Central memory CD8-positive, alpha-beta T cell (primary cell): ENCODE measurements around the gene KCNMA1.

Experiments
- ATAC-seq: fragments of 150-1000 bp; cut with Tn5 transposase; replicated peaks from 2 replicates; pipeline ENCODE4 v1.10.0; 2022; ENCODE audit warnings: mild to moderate bottlenecking, moderate FRiP score, moderate number of reproducible peaks; ENCODE audit not compliant: poor library complexity, severe bottlenecking; ENCODE audit errors: extremely low read depth
- DNase-seq, 2 donors: peaks; one replicate each; pipeline ENCODE4 v3.0.0; 2021; ENCODE audit warnings: low spot score in 2 of 2
- H3K27ac Mint-ChIP-seq: one replicate; pipeline ENCODE4 v1.8.0; 2022; ENCODE audit warnings: low read depth, mild to moderate bottlenecking, moderate library complexity, mixed read lengths
- H3K27me3 Mint-ChIP-seq: one replicate; pipeline ENCODE4 v1.8.0; 2022; ENCODE audit warnings: mixed read lengths
- H3K36me3 Mint-ChIP-seq: one replicate; pipeline ENCODE4 v1.8.0; 2022; ENCODE audit warnings: mild to moderate bottlenecking, moderate library complexity, mixed read lengths; ENCODE audit not compliant: insufficient read depth
- H3K4me1 Mint-ChIP-seq: one replicate; pipeline ENCODE4 v1.8.0; 2022; ENCODE audit warnings: mixed read lengths
- H3K4me3 Mint-ChIP-seq: one replicate; pipeline ENCODE4 v1.8.0; 2022; ENCODE audit warnings: mild to moderate bottlenecking, moderate library complexity, mixed read lengths
- H3K9me3 Mint-ChIP-seq: one replicate; pipeline ENCODE4 v1.8.0; 2022; ENCODE audit warnings: mixed read lengths

Gene KCNMA1

GRCh38 chr10:77074104-77074624, 563.4 kb downstream of the KCNMA1 start:
- DNase-seq (no peak), ATAC-seq (no peak)
- Mint-ChIP-seq H3K4me1 (no peaks in the 10 kb centered on the region), H3K36me3 (no peaks in the 10 kb centered on the region), H3K4me3 (no peak overlapping the region), H3K27me3 (peaks cover 27% of the 10 kb centered on the region), H3K9me3 (no peaks in the 10 kb centered on the region), H3K27ac (no peak overlapping the region)

DNA sequence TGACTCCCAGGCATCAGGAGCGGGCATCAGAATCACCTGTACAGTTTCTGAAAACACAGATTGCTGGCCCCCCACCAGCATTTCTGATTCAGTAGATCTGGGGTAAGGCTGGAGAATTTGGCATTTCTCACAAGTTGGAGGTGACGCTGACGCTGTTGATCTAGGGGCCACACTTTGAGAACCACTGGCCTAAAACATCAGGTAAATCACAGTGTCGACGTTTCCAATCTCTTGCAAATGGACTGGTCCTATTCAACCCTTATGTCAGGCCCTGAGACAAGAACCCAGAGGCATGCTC, 564.0 kb downstream of the KCNMA1 start:
- DNase-seq, result no peak
- no peak overlapping the region for H3K4me3 Mint-ChIP-seq
- ATAC-seq, result no peak
- H3K27me3 Mint-ChIP-seq, result peaks cover 21% of the 10 kb centered on the region
- H3K36me3 Mint-ChIP-seq, result no peaks in the 10 kb centered on the region
- H3K9me3 Mint-ChIP-seq, result no peaks in the 10 kb centered on the region
- no peaks in the 10 kb centered on the region for H3K4me1 Mint-ChIP-seq
- no peak overlapping the region for H3K27ac Mint-ChIP-seq

GRCh38 chr10:77072836-77073662, 564.6 kb downstream of the KCNMA1 start:
- Mint-ChIP-seq H3K9me3 (no peaks in the 10 kb centered on the region), H3K4me3 (no peak overlapping the region), H3K4me1 (no peaks in the 10 kb centered on the region), H3K27me3 (peaks cover 17% of the 10 kb centered on the region), H3K36me3 (no peaks in the 10 kb centered on the region), H3K27ac (no peak overlapping the region)
- no peak for ATAC-seq
- no peak for DNase-seq

- Mint-ChIP-seq H3K27me3 (peaks cover 11% of the 10 kb centered on the region), H3K4me3 (no peak overlapping the region), H3K27ac (no peak overlapping the region), H3K9me3 (no peaks in the 10 kb centered on the region), H3K4me1 (no peaks in the 10 kb centered on the region), H3K36me3 (no peaks in the 10 kb centered on the region)
- ATAC-seq (no peak), DNase-seq (no peak)
Observed at GRCh38 chr10:77072361-77072835, 565.2 kb downstream of the KCNMA1 start.

DNA sequence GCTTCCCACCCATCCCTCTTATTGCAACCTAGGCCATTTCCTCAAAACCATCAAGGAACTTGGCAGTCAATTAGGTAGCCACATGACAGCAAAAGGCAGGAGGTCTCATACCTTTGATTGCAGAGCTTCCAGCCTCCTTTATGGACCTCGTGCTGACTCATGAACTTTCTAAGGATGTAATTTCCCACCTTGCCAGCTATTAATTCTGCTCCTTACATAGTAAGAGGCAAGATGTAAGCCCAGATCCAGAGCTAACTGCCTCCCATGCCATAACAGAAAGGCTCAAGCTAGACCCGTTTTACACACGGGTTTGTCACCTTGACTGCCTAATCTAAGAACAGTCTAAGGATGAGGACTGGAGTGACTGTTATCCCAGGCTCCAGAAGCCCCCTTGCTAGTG, 565.7 kb downstream of the KCNMA1 start:
- H3K9me3 Mint-ChIP-seq, result no peaks in the 10 kb centered on the region
- peaks cover 6% of the 10 kb centered on the region for H3K27me3 Mint-ChIP-seq
- ATAC-seq (no peak), DNase-seq (no peak)
- H3K27ac Mint-ChIP-seq, result no peak overlapping the region
- no peaks in the 10 kb centered on the region for H3K4me1 Mint-ChIP-seq
- no peaks in the 10 kb centered on the region for H3K36me3 Mint-ChIP-seq
- H3K4me3 Mint-ChIP-seq, result no peak overlapping the region

- H3K27ac Mint-ChIP-seq, result no peak overlapping the region
- no peak for DNase-seq
- H3K27me3 Mint-ChIP-seq, result no peaks in the 10 kb centered on the region
- H3K36me3 Mint-ChIP-seq, result no peaks in the 10 kb centered on the region
- no peaks in the 10 kb centered on the region for H3K4me1 Mint-ChIP-seq
- H3K9me3 Mint-ChIP-seq, result no peaks in the 10 kb centered on the region
- H3K4me3 Mint-ChIP-seq, result no peak overlapping the region
- no peak for ATAC-seq
Observed at GRCh38 chr10:77071001-77071511, 566.6 kb downstream of the KCNMA1 start.

DNA sequence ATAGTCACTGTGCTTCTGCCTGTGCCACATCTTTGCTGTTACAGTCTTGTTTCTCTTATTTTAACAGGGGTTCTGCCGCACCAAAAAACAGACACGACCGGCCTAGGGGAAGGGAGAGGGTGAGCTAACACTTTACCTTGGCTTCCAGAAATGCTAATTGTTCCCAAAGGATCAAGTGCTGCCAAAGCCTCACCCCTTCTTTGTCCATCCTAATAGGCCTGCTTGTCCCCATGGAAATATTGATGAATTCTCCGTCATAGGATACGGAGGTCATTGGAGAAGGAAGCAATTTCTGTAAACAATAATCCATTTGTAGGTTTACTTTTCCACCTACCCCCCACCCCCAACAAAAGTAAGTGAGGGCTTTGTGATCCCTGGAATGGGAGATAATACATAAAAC, 567.3 kb downstream of the KCNMA1 start:
- Mint-ChIP-seq H3K4me3 (no peak overlapping the region), H3K27ac (no peak overlapping the region), H3K4me1 (no peaks in the 10 kb centered on the region), H3K27me3 (no peaks in the 10 kb centered on the region), H3K36me3 (no peaks in the 10 kb centered on the region), H3K9me3 (no peaks in the 10 kb centered on the region)
- ATAC-seq (no peak), DNase-seq (no peak)

DNA sequence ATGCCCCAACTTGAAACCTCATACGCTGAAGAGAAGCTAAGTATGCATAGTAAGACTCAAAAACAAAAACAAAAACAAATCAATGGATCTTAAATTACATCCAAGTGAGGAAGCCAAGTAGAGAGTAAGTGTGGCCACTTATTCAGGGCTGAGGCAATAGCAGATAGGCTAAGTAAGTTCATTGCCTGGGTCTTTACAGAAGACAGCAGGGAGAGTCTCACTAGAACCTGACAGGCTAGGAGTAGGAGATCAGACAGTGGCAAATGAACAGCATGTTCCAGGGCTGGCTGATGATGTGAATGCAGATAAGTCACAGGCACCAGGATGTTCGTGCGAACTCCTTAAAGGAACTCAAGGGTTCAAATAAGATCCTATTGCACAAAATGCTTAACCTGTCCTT, 568.6 kb downstream of the KCNMA1 start:
- ATAC-seq (no peak), DNase-seq (no peak)
- Mint-ChIP-seq H3K36me3 (no peaks in the 10 kb centered on the region), H3K27ac (no peak overlapping the region), H3K4me1 (no peaks in the 10 kb centered on the region), H3K27me3 (no peaks in the 10 kb centered on the region), H3K9me3 (no peaks in the 10 kb centered on the region), H3K4me3 (no peak overlapping the region)

- Mint-ChIP-seq H3K27ac (no peak overlapping the region), H3K36me3 (no peaks in the 10 kb centered on the region), H3K4me1 (no peaks in the 10 kb centered on the region), H3K9me3 (no peaks in the 10 kb centered on the region), H3K27me3 (no peaks in the 10 kb centered on the region), H3K4me3 (no peak overlapping the region)
- ATAC-seq (no peak), DNase-seq (no peak)
Observed at GRCh38 chr10:77068272-77068671, 569.3 kb downstream of the KCNMA1 start.

DNA sequence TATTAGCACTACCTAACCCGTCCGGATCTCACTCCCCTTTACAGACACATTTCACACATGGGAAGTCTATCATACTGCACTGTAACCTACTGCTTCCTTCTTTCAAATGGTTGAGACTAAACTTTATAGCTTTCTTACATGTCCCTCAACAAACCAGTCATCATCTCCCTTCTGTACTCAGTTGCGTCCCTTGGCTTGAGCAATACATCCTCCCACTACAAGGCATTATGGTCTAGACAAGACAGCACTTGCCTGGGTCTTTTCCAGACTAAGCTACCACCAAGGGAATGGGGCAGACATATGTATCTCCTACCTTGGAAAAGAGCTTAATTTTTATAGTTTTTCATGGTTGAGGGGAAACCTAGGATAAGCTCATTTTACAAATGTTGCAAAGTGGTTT, 575.2 kb downstream of the KCNMA1 start:
- Mint-ChIP-seq H3K4me3 (no peak overlapping the region), H3K27me3 (no peaks in the 10 kb centered on the region), H3K4me1 (no peaks in the 10 kb centered on the region), H3K36me3 (no peaks in the 10 kb centered on the region), H3K27ac (no peak overlapping the region), H3K9me3 (no peaks in the 10 kb centered on the region)
- DNase-seq (no peak), ATAC-seq (no peak)

DNA sequence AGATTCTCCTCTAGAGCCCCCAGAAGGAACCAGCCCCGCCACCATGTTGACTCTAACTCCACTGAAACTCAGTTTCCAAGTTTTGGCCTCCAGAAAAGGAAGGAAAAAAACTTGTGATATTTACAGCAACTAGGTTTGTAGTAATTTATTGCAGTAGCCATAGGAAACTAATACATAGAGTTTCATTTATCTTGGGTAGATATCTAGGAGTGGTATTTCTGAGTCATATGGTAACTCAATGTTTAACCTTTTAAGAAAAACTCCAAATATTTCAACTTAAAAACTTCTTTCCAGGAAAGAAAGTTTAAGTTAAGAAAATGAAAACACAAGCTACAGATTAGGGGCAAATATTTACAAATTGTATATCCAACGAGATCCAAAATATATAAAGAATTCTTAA, 576.7 kb downstream of the KCNMA1 start:
- H3K36me3 Mint-ChIP-seq, result no peaks in the 10 kb centered on the region
- H3K9me3 Mint-ChIP-seq, result no peaks in the 10 kb centered on the region
- no peaks in the 10 kb centered on the region for H3K27me3 Mint-ChIP-seq
- ATAC-seq (no peak), DNase-seq (no peak)
- no peak overlapping the region for H3K27ac Mint-ChIP-seq
- H3K4me3 Mint-ChIP-seq, result no peak overlapping the region
- H3K4me1 Mint-ChIP-seq, result no peaks in the 10 kb centered on the region

GRCh38 chr10:77056650-77057049, 581.0 kb downstream of the KCNMA1 start:
- ATAC-seq (no peak), DNase-seq (no peak)
- H3K9me3 Mint-ChIP-seq, result no peaks in the 10 kb centered on the region
- H3K4me3 Mint-ChIP-seq, result no peak overlapping the region
- H3K4me1 Mint-ChIP-seq, result no peaks in the 10 kb centered on the region
- no peaks in the 10 kb centered on the region for H3K36me3 Mint-ChIP-seq
- no peak overlapping the region for H3K27ac Mint-ChIP-seq
- peaks cover 17% of the 10 kb centered on the region for H3K27me3 Mint-ChIP-seq

DNA sequence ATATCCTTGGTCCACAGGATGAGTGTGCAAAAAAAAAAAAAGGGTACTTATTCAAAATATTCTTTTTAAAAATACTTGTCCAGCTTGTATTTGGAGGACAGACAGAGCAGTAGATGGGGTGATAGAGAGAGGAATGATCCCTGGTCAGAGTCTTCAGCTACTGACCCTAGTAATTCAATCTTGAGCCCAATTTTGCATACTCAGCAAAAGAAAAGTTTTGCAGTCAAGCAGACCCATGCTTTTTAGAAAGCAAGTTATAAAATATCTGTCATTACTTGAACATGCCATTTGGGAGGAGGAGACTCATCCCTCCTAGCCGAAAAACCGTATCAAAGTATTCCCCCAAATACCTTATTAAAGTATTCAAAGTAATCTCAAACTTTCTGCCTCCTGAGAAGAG, 585.0 kb downstream of the KCNMA1 start:
- H3K4me1 Mint-ChIP-seq, result no peaks in the 10 kb centered on the region

More for the DNA sequence above, 585.0 kb downstream of the KCNMA1 start:
- Mint-ChIP-seq H3K27ac (no peak overlapping the region), H3K9me3 (no peaks in the 10 kb centered on the region), H3K27me3 (peaks cover 26% of the 10 kb centered on the region), H3K4me3 (no peak overlapping the region), H3K36me3 (no peaks in the 10 kb centered on the region)
- no peak for ATAC-seq
- DNase-seq, result no peak
